Right lung (tissue), 5 donors: ENCODE measurements around the gene TBC1D22A. TPM values are rescaled to one million over a fixed set of nuclear protein-coding genes. Genes with fewer than 3 reads are reported as not detected.

ENCODE experiments used
- DNase-seq, 2 donors: peaks; one replicate each; pipeline ENCODE4 v3.0.0-alpha.2; 2013
- polyA plus RNA-seq, 5 donors: library from polyadenylated mRNA; unstranded; fragments of 120-200 nt; gene quantifications; one replicate each; pipeline versions ENCODE4 v1.2.1 to v1.2.3, GENCODE V29; 2013; ENCODE audit warnings: inconsistent platforms in 1 of 5, low replicate concordance in 1 of 5; ENCODE audit not compliant: insufficient read length in 5 of 5, insufficient read depth in 1 of 5

The TBC1D22A gene
- polyA plus RNA-seq, 5 donors, result 13.9 to 17.6 (median 16.2) TPM

GRCh38 chr22:47030143-47030661 is 267.8 kb downstream of the TBC1D22A start:
- no peak for DNase-seq

- DNase-seq, result no peak
Measured at GRCh38 chr22:47030881-47031627, 268.6 kb downstream of the TBC1D22A start.

- no peak for DNase-seq
Measured at GRCh38 chr22:47031628-47031915, 269.1 kb downstream of the TBC1D22A start.

- no peak for DNase-seq
Measured at GRCh38 chr22:47032091-47032943, 269.9 kb downstream of the TBC1D22A start.

GRCh38 chr22:47032956-47033647 is 270.7 kb downstream of the TBC1D22A start:
- DNase-seq, result no peak

GRCh38 chr22:47033648-47034000 is 271.2 kb downstream of the TBC1D22A start:
- DNase-seq, result no peak

GRCh38 chr22:47034076-47034808 is 271.8 kb downstream of the TBC1D22A start:
- DNase-seq, result no peak

GRCh38 chr22:47034905-47035419 is 272.5 kb downstream of the TBC1D22A start:
- DNase-seq, result no peak

GRCh38 chr22:47035425-47035881 is 273.0 kb downstream of the TBC1D22A start:
- DNase-seq, result no peak

GRCh38 chr22:47036352-47036751 is 273.9 kb downstream of the TBC1D22A start:
- no peak for DNase-seq

- DNase-seq, result no peak
Measured at GRCh38 chr22:47036936-47037485, 274.6 kb downstream of the TBC1D22A start.

- no peak for DNase-seq
Measured at GRCh38 chr22:47038206-47038835, 275.9 kb downstream of the TBC1D22A start.

- DNase-seq, result no peak
Measured at GRCh38 chr22:47039356-47039755, 276.9 kb downstream of the TBC1D22A start.

GRCh38 chr22:47040486-47041270 is 278.2 kb downstream of the TBC1D22A start:
- no peak for DNase-seq

GRCh38 chr22:47041271-47042115 is 279.0 kb downstream of the TBC1D22A start:
- DNase-seq, result no peak

- DNase-seq, result no peak
Measured at GRCh38 chr22:47042116-47042825, 279.8 kb downstream of the TBC1D22A start.

- no peak for DNase-seq
Measured at GRCh38 chr22:47042861-47043496, 280.5 kb downstream of the TBC1D22A start.
